Stimulated activated CD8-positive, alpha-beta memory T cell treated with anti-CD3 and anti-CD28 coated beads, Interleukin-12 subunit alpha, Interleukin-12 subunit beta, amount 100 ng/mL, for 1 hour (primary cell): Measurements from ENCODE around the gene SLC6A16.
A peak's percentile ranks its signal among the peaks of the same experiment; 100 is the strongest.

Experiments
- DNase-seq: peaks from one replicate; pipeline ENCODE4 v3.0.0-alpha.2; 2020; ENCODE audit warnings: low read depth

Gene SLC6A16

GRCh38 chr19:49271080-49271753 is 53.8 kb downstream of the SLC6A16 start:
- DNase-seq = no peak

DNA sequence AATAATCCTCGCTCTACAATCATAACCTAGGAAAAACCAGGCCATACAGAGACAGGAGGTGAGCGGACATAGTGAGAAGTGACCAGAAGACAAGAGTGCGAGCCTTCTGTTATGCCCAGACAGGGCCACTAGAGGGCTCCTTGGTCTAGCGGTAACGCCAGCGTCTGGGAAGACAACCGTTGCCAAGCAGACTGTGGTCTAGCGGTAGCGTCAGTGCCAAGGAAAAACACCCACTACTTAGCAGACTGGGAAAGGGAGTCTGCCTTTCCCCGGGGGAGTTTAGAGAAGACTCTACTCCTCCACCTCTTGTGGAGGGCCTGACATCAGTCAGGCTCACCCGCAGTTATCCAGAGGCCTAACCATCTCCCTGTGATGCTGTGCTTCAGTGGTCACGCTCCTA is 58.6 kb downstream of the SLC6A16 start:
- DNase-seq = peak; percentile 7

DNA sequence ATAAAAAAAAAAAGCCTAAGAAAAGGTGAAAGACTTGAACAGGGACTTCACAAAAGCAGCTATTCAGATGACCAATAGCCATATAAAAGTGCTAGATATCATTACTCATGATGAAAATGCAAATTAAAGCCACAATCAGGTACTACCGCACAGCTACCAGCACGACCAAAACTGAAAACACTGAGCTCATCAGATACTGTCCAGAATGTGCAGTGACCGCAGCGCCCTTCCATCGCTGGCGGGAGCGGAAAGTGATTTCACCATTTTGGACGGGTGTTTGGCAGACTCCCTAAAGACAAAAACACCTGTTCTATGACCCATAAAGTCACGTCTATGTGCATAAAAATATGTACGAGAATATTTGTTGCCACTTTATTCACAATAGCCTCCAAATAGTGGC is 60.7 kb downstream of the SLC6A16 start:
- no peak for DNase-seq

- no peak for DNase-seq
These were observed 63.4 kb downstream of the SLC6A16 start for GRCh38 chr19:49261602-49262001.

DNA sequence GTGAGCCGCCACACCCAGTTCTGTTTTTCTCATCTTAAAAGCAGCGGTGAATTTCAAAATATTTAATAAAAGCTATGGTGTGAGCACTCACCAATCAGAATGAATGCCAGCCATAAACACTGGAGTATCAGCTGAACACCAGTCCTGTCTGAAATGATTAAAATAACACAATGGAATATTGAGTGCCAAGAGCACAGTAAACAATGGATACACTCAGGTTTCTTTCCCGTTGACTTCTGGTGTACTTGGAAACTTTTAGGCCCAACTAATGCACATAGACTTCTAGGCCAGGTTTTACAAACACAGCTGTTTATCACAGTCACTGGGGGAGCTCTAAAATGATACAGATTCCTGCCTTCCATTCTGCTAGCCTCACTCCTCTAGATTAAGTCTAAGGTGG is 68.3 kb downstream of the SLC6A16 start:
- DNase-seq = no peak

DNA sequence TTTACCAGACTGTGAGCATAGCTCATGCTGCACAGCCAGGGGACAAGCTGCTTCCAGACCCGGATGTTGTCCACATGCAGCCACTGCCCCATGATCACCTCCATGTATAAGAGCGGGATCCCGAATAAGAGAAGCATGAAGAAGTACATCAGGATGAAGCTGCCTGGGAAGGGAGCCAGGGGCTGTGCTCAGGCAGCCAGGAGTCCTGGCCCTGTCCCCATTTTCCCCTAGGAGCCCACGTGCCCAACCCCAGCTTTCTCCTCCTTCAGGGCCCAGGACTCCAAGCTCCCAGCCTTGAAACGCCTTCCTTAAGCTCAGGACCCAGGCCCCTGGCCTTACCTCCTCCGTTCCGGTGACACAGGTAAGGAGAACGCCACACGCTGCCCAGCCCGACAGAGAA is 69.3 kb downstream of the SLC6A16 start:
- DNase-seq = no peak

DNA sequence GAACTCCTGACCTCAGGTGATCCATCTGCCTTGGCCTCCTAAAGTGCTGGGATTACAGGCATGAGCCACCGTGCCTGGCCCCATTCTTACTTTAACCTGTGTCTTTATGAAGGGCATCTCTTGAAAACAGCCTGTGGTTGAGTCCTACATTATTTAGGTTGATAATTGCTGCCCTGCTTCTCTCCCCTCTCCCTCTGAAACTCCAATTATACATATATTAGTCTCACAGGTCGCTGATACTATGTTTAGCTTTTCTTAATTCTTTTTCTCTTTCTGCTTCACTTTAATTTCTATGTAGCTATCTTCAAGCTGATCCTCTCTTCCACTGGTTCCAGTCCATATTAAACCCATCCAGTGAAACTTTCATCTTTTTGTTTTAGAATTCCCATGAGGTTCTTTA is 75.1 kb downstream of the SLC6A16 start:
- no peak for DNase-seq

DNA sequence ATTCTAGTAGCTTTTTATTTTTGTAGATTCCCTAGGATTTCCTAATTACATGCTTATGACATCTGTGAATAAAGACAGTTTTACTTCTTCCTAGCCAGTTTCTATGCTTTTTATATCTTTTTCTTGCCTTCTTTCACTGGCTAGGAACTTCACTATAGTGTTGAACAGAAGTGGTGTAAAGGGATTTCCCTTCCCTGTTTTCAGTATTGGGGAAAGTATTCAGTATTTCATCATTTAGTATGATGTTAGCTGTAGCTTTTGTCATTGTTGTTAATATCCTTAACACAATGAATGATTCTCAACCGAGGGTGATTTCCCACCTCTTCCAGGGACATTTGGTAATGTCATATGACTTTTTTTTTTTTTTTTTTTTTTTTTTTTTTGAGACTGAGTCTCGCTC is 77.3 kb downstream of the SLC6A16 start:
- no peak for DNase-seq

GRCh38 chr19:49244256-49244655 is 80.7 kb downstream of the SLC6A16 start:
- no peak for DNase-seq

DNA sequence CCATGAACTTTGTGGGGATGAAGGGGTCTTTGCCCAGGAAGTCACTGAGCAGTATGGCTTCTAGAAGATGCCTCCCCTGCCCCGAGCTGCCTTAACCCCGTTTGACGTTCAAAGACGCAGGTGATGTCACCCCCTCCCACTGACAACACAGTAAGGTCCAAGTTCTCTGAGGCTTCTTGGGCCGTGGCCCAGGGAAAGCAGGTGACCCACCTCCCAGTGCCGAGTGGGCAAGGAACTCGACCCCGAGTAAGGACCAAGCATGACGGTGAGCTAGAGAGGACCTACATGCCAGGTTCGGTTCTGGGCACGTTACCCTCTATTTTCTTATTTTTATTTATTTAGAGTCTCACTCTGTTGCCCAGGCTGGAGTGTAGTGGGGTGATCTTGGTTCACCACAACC is 81.3 kb downstream of the SLC6A16 start:
- DNase-seq = no peak

GRCh38 chr19:49243129-49243528 is 81.9 kb downstream of the SLC6A16 start:
- DNase-seq = no peak

GRCh38 chr19:49241769-49242168 is 83.2 kb downstream of the SLC6A16 start:
- DNase-seq = no peak
